Measurements from ENCODE around the gene AXIN1.

GRCh38 chr16:359871-360697, 7.6 kb upstream of the AXIN1 start:
- TF ChIP-seq CTCF (conservative IDR thresholded peaks at IDR 0.05; ENCODE audit: low read length) (no peak), EZH2phosphoT487 (IDR thresholded peaks at IDR 0.05; ENCODE audit: borderline replicate concordance) (no peak)

All from Loucy (cell line).